Regular cardiac myocyte (primary cell): Measurements from ENCODE around the gene QSER1. TPM values are rescaled to one million over a fixed set of nuclear protein-coding genes. Genes with fewer than 3 reads are reported as not detected.

Experiments
- total RNA-seq: library from RNA; depleted of rRNA; stranded (reverse); fragments of >200 nt; gene quantifications from 2 replicates; pipeline ENCODE4 v1.2.3, GENCODE V29; 2014

Gene QSER1
- 15.2 and 16.7 TPM in 2 replicates for total RNA-seq

DNA sequence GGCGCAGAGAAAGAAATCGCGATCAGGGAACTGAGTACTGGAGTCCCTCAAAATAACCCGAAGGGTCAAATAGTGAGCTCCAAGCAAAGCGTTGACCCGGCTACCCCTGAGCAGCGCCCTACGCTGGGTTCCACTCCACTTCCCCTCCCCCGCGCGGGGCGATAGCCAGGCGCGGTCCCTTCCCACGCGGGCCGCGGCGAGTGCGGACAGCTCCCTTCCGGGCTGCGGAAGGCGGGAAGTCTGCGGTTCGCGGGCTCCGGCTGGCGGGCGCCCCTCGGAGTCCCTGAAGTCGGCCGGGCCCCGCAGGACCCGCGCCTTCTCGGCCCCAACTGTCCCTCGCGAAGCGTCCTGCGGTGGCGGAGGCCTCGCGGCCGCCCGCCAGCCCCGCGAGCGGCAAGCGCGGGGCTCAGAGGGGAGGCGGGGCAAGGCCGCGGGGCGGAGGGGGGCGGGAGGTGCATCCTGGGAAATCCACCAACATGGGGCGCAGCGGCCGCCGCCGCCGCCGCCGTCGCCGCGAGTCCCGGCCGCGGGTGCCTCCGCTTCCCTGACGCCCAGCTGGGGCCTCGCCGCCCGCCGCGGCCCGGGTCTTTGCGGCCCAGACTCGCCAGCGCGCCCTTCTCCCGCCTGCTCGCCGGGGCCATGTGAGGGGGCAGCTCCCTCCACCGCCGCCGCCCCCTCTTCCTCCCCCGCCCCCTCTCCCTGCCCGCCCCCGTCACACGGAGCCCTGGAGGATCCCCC, at the start of gene QSER1:
QSER1 (plus strand) TSS at position 457 of the 738 bp plus-strand sequence. CDS start 315 bp downstream, outside the sequence.

GRCh38 chr11:33015621-33016551, 123.3 kb downstream of the QSER1 start, which contains the start of gene DEPDC7:
Gene DEPDC7, plus strand, starts transcription at chr11:33015878. Its CDS starts 78 bp downstream, at chr11:33015956.

Other genes starting within 250 kb of the QSER1 start
- gene CCDC73, start 98.1 kb upstream of the QSER1 start, total RNA-seq: not detected in 2 replicates
- gene PRRG4, start 62.9 kb upstream of the QSER1 start, total RNA-seq: under 0.01 TPM in 2 replicates
- gene DEPDC7, start 123.1 kb downstream of the QSER1 start, total RNA-seq: 5.1 and 5.8 TPM in 2 replicates
- gene TCP11L1, start 146.8 kb downstream of the QSER1 start, total RNA-seq: 24.8 and 27.0 TPM in 2 replicates